PC-3 (cell line): ENCODE data around the gene MASP2. TPM values are rescaled to one million over a fixed set of nuclear protein-coding genes. Genes with fewer than 3 reads are reported as not detected.

ENCODE experiments used
- ATAC-seq: fragments of 200-7000 bp; cut with Tn5 transposase; 2 replicates; pipeline ENCODE4 v1.9.1; 2020; ENCODE audit warnings: mild to moderate bottlenecking, moderate library complexity
- BruUV-seq: library from RNA; stranded (reverse); fragments of 400-500 nt; replicated peaks from 2 replicates; lab custom pipeline; 2021; lab: Mats Ljungman, UMichigan
- CTCF ChIA-PET: fragments of 300-600 bp; sonication (Branson Sonifier 250); formaldehyde crosslinking; loops from one replicate; lab custom pipeline; 2022; ENCODE audit warnings: antibody characterized with exemption; lab: Charles Lee
- POLR2A ChIA-PET: fragments of 300-600 bp; sonication (Branson Sonifier 250); formaldehyde crosslinking; loops from one replicate; lab custom pipeline; 2022; ENCODE audit warnings: antibody characterized with exemption; ENCODE audit not compliant: unreplicated experiment; lab: Charles Lee
- DNase-seq: peaks from one replicate; pipeline ENCODE4 v3.0.0-alpha.2; 2015
- H2AFZ ChIP-seq: fragments of 300-600 bp; sonication (generic); 2 replicates; pipeline ENCODE4 v1.6.0; 2016; ENCODE audit warnings: antibody characterized with exemption, low read length
- H3F3A ChIP-seq: fragments of 300-600 bp; sonication (generic); one replicate; pipeline ENCODE4 v1.6.0; 2017; ENCODE audit warnings: antibody characterized with exemption, low read length, control low read depth, mild to moderate bottlenecking; ENCODE audit not compliant: unreplicated experiment
- H3K27ac ChIP-seq: fragments of 300-600 bp; sonication (generic); 2 replicates; pipeline ENCODE4 v1.5.1; 2016; ENCODE audit warnings: mild to moderate bottlenecking, low read length
- H3K27me3 ChIP-seq: fragments of 300-600 bp; sonication (generic); 2 replicates; pipeline ENCODE4 v1.6.1; 2016; ENCODE audit warnings: low read length, mixed read lengths
- H3K36me3 ChIP-seq: fragments of 300-600 bp; sonication (generic); 2 replicates; pipeline ENCODE4 v1.6.1; 2016; ENCODE audit warnings: low read depth, mixed run types, low read length, mixed read lengths
- H3K4me1 ChIP-seq: fragments of 300-600 bp; sonication (generic); 2 replicates; pipeline ENCODE4 v1.5.1; 2016; ENCODE audit warnings: low read length; ENCODE audit not compliant: insufficient read depth
- H3K4me2 ChIP-seq: fragments of 300-600 bp; sonication (generic); 2 replicates; pipeline ENCODE4 v1.6.0; 2016; ENCODE audit warnings: low read length
- H3K4me3 ChIP-seq: fragments of 300-600 bp; sonication (generic); 2 replicates; pipeline ENCODE4 v1.5.1; 2016; ENCODE audit warnings: mild to moderate bottlenecking, low read length, mixed read lengths
- H3K79me2 ChIP-seq: fragments of 300-600 bp; sonication (generic); 2 replicates; pipeline ENCODE4 v1.6.1; 2017; ENCODE audit warnings: low read length, mixed read lengths
- H3K9ac ChIP-seq: fragments of 300-600 bp; sonication (generic); 2 replicates; pipeline ENCODE4 v1.6.0; 2016; ENCODE audit warnings: mild to moderate bottlenecking, low read length
- H3K9me2 ChIP-seq: fragments of 300-600 bp; sonication (generic); replicated peaks from 2 replicates; pipeline ENCODE4 v1.6.1; 2016; ENCODE audit warnings: mixed run types, low read length, mixed read lengths
- H3K9me3 ChIP-seq: fragments of 300-600 bp; sonication (generic); 2 replicates; pipeline ENCODE4 v1.6.1; 2016; ENCODE audit warnings: low read length, mixed read lengths
- H4K20me1 ChIP-seq: fragments of 300-600 bp; sonication (generic); 2 replicates; pipeline ENCODE4 v1.6.1; 2016; ENCODE audit warnings: low read length, mixed read lengths
- CTCF ChIP-seq: fragments of 300-600 bp; sonication (generic); conservative IDR thresholded peaks from 2 replicates; pipeline ENCODE4 v1.5.1; 2017; ENCODE audit warnings: antibody characterized with exemption, low read depth, mild to moderate bottlenecking, low read length
- EZH2 ChIP-seq: fragments of 300-600 bp; sonication (generic); IDR thresholded peaks from one replicate; pipeline ENCODE4 v1.6.1; 2017; ENCODE audit warnings: antibody characterized with exemption, mild to moderate bottlenecking, low read length; ENCODE audit not compliant: unreplicated experiment
- EZH2phosphoT487 ChIP-seq: fragments of 300-600 bp; sonication (generic); IDR thresholded peaks from 2 replicates; pipeline ENCODE4 v1.6.1; 2018; ENCODE audit warnings: mild to moderate bottlenecking, antibody characterized with exemption, low read length, borderline replicate concordance
- intact Hi-C: fragments of 100-400 bp; cut with micrococcal nuclease; formaldehyde crosslinking; loops from 2 replicates; pipeline ENCODE4 v1.9.0; 2023
- total RNA-seq: library from RNA; depleted of rRNA; stranded (reverse); fragments of >200 nt; gene quantifications from 2 replicates; pipeline ENCODE4 v1.2.3, GENCODE V29; 2014

MASP2 gene
- total RNA-seq, 1 experiment from 2014 or later: 0.26 TPM

GRCh38 chr1:11065796-11066195 lies 18.8 kb upstream of the MASP2 start:
- H3K27ac ChIP-seq: no peak overlapping the region
- intact Hi-C loops: no loop called here
- H3K4me1 ChIP-seq: peaks cover 3% of the 10 kb centered on the region; the same call in 1 of the 2 replicates
- no peaks in the 10 kb centered on the region for H4K20me1 ChIP-seq
- no peak overlapping the region for H3K9ac ChIP-seq
- H3K36me3 ChIP-seq: peaks cover 45% of the 10 kb centered on the region
- H3K9me2 ChIP-seq: no peaks in the 10 kb centered on the region
- no peak overlapping the region for H3K4me3 ChIP-seq
- no peak overlapping the region for H3K4me2 ChIP-seq
- H3K27me3 ChIP-seq: no peaks in the 10 kb centered on the region
- CTCF ChIA-PET: no interaction called here
- no peaks in the 10 kb centered on the region for H3K9me3 ChIP-seq
- no TSS peak for BruUV-seq
- POLR2A ChIA-PET: no interaction called here
- H3F3A ChIP-seq: no peaks in the 10 kb centered on the region
- peaks cover 13% of the 10 kb centered on the region for H3K79me2 ChIP-seq
- TF ChIP-seq CTCF: no peak
- no peak for TF ChIP-seq EZH2
- no peak for TF ChIP-seq EZH2phosphoT487
- DNase-seq: no peak
- ATAC-seq: no peak
- H2AFZ ChIP-seq: no peak overlapping the region

GRCh38 chr1:11064942-11065341 lies 17.9 kb upstream of the MASP2 start:
- H3K9ac ChIP-seq: no peak overlapping the region
- no TSS peak for BruUV-seq

More at GRCh38 chr1:11064942-11065341, 17.9 kb upstream of the MASP2 start:
- H3K9me3 ChIP-seq: no peaks in the 10 kb centered on the region
- H3K36me3 ChIP-seq: peaks cover 42% of the 10 kb centered on the region
- peaks cover 20% of the 10 kb centered on the region for H3K79me2 ChIP-seq
- TF ChIP-seq EZH2phosphoT487 (no peak), EZH2 (no peak), CTCF (no peak)
- no peak for ATAC-seq
- H2AFZ ChIP-seq: no peak overlapping the region
- intact Hi-C loops: no loop called here
- H3K9me2 ChIP-seq: no peaks in the 10 kb centered on the region
- no peaks in the 10 kb centered on the region for H3K27me3 ChIP-seq
- no peak for DNase-seq
- H4K20me1 ChIP-seq: no peaks in the 10 kb centered on the region
- H3K4me1 ChIP-seq: peaks cover 6% of the 10 kb centered on the region; the same call in 1 of the 2 replicates
- H3F3A ChIP-seq: no peaks in the 10 kb centered on the region
- ChIA-PET CTCF (no interaction called here), POLR2A (no interaction called here)
- no peak overlapping the region for H3K4me2 ChIP-seq
- H3K27ac ChIP-seq: no peak overlapping the region
- H3K4me3 ChIP-seq: no peak overlapping the region
